HTR-8/SVneo (cell line): ENCODE results near the gene VSNL1.

Experiments used
- DNase-seq: peaks from one replicate; pipeline ENCODE4 v3.0.0; 2011; ENCODE audit warnings: low spot score, mixed read lengths; ENCODE audit not compliant: insufficient read length
- FAIRE-seq: peaks from 2 replicates; lab custom pipeline; 2011; peaks lifted over from hg19 to GRCh38; lab: Jason Lieb, UNC

The VSNL1 gene

DNA sequence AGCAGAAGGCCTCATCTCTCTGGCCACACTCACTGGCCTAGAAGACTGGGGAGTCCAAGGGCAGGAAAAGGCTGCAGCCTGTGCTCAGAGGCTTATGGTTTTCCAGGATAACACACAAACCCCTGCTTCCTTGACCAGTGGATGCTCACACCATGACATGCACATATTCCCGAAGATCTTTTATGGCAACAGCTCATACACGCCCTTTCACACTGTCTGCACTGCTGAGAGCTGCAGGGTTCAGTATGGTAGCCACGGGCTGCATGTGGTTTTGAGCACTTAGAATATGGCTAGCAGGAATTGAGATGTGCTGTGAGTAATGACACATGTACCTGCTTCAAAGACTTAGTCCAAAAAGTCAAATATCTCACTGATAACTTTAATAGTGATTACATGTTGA lies 95.8 kb downstream of the VSNL1 start:
- no peak for FAIRE-seq
- no peak for DNase-seq

- FAIRE-seq (no peak), DNase-seq (no peak)
Measured at GRCh38 chr2:17637131-17637906, 96.8 kb downstream of the VSNL1 start.

DNA sequence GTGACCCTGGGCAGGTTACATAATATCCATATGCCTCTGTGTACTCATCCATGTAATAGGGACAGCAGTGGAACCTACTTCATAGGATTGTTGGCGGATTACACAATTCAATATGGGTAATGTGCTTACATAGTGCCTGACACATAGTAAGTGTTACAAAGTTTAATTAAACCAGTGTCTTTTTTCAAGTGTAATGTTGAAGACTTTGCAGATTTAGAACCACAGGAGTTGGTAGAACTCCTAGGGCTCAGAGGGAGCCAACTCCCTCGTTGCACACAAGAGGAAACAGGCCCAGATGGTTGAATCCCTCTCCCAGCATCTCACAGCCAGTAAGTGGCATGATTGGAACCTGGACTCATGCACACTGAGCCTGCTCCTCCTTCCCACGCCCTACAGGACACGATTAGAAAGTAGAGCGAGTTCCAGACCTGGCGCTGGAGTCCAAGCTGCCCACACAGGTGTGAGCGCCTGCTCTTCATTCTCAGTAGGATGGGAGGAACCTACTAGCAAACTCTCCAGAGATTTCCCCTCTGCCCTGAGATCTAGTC lies 97.8 kb downstream of the VSNL1 start:
- DNase-seq (no peak), FAIRE-seq (no peak)

- no peak for DNase-seq
- FAIRE-seq = no peak
Measured at GRCh38 chr2:17640406-17640805, 99.9 kb downstream of the VSNL1 start.

DNA sequence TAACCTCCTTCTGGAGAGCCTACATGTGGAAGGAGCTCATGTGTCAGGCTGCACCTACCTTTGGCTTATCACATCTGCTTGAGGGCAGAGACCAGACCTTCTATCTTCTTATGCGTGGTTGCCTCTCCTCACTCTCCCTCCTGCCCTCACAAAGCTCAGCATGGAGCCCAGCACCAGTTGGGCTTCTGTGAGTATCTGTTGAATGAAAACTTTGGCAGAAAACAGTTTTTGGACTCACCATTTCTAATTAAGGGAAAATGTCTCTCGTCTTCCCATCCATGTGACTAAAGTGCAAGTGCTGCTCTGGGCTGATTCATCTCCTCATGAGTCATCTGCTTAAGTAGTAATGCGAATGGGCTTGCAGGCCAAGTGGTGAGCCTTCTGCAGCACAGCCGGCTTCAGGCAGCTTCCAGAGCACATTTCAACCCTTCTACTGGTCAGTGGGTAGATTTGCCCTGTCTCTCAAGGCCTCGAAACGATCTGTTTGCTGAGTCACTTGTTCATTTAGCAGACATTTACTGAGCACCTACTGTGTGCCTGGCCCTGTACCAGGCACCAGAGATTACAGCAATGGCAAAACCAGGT lies 102.6 kb downstream of the VSNL1 start:
- peak; percentile 83 for FAIRE-seq

DNA sequence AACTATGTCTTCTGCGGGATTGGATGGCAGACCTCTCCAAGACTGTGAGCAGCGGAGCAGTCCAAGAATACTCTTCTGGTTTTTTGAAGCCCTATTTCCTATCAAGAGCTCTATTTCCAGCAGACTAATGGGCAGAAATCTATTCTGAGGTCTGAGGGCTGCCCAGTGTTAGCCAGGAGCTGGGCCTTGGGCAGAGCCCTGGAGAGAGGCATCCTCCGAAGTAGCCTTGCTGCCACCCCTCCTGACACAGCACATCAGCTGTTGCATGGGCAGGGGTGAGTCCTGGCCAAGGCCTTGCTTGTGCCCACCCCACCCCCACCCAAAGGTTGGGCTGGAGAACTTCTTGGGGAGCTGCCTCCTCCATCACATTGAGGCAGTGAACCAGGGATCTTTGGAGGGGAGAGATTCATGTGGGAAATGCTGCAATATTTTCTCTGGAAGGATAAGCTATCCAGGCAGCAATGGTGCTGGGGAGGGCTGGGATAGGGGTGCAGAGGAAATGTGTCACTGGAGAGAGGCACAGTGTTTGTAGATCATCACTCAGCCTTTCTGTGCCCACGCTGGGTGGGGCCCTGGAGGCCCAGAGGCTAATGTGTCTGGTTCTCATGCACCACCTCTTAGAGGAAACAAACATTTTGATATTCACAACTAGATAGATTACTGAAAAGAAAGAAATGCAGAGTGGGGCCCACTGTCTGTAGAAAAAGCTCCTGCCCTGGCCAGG lies 104.7 kb downstream of the VSNL1 start:
- DNase-seq = no peak
- no peak for FAIRE-seq

More for the DNA sequence above, 102.6 kb downstream of the VSNL1 start:
- peak; percentile 75 for DNase-seq

DNA sequence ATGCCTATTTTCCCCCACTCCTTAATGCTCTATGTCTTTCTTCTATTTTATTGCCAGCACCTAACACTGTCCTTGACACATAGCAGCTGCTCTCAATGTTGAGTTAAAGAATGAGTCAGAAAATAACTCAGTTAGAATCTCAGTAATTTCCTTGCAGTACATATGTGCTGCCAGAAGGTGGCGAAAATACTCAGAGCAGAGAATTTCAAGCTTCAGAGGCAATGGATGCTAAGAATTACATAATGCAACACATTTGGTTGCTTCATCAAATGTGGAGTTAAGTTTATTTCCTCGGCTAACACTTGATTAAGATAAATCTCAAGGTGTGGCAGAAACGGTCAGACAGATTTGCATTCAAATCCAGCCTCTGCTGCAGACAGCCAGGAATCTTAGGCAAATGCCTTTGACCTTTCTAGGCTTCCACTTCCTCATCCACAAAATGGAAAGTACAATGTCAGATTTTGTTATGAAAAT lies 105.6 kb downstream of the VSNL1 start:
- FAIRE-seq = no peak

DNA sequence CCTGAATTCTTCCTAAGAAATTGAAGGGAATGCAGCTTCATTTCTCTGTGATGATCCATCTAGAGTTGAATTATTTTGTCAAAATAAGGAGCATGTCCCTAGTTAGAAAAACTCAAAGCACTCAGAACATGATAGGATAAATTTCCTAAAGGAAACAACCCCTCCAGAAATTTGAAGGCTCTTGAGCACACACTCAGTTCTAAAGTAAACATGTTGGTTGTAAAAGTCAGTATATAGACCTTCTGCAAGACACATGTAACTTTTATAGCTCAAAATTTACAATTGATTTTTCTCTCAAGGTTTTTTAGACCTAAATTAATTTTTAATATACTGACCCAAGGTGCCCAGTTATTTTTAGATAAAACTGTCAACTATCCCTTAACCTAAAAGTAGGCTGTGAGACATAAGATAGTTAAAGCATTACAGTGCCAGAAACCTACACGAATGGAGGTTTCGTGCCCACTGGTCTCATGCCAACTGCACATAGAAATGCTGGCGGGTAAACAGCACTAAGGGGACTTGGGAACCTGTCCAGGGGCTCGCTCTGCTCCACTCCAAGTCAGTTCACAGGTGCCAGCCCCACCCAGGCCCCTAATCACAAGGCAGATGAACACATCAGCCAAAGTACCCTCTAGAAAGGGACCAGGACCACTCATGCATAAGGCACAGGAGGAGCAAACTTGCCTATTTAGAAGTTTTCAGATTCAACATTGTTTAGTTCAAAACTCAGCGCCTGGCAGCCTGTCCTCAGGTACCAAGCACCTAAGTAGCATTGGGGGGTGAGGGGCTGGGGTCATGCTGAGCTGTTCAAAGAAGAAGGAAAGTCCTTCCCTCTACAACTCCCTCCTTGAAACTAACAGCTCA lies 106.6 kb downstream of the VSNL1 start:
- DNase-seq = no peak
- no peak for FAIRE-seq

More for the DNA sequence above, 105.6 kb downstream of the VSNL1 start:
- DNase-seq = peak; percentile 62

GRCh38 chr2:17648581-17648980 lies 108.1 kb downstream of the VSNL1 start:
- DNase-seq (no peak), FAIRE-seq (no peak)

DNA sequence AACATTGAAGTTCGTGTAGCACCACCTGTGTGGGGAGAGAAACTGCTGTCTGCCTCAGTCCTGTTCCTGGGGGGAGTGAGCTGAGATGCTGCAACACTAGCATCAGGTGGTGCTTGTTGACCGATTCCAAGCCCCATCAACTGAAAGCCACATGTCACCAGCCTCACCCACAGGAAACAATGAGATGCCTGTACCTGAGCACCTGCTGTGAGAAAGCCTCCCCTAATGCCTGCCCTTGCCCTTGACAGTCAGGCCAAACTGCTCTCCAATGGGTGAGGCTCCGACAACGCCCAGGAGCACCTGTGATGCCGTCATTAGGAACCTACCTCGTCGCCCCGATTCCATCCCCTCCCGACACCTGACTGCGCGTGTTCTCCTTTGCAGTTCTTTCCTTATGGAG lies 108.5 kb downstream of the VSNL1 start:
- DNase-seq = no peak
- FAIRE-seq = no peak

DNA sequence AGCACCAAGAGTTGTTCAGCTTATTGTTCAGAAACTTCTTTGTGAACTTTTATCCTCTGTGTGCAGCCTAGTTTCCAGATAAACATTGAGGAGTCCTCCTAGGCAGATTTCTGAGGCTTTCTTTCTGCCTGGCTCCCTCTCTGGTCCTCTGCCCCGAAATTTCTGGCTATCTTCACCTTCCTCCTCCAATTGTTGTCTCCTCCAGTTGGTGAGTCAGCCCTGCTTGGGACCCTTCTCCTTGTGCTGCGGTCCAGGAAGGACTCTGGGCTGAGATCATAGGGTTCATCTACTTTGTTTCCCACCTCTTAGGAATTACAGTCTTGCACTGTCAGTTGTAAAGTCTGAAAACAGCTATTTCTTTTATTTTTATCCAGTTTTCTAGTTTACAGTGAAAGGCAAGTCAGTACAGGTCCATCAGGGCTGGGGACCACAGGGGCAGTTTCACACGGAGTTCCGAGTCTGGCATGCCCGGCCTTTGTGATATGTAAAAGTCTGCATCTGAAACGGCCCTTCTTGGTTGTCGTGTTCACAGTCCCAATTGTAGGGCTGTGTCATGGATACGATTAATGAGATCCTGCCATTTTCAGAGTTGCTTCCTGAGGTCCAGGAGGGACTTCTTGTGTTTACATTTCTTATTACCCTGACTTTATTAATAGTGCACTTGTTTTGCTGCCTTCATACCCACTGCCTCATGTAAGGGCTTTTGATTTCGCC lies 112.3 kb downstream of the VSNL1 start:
- DNase-seq (no peak), FAIRE-seq (no peak)

- FAIRE-seq (no peak), DNase-seq (no peak)
Measured at GRCh38 chr2:17657759-17658158, 117.3 kb downstream of the VSNL1 start.

DNA sequence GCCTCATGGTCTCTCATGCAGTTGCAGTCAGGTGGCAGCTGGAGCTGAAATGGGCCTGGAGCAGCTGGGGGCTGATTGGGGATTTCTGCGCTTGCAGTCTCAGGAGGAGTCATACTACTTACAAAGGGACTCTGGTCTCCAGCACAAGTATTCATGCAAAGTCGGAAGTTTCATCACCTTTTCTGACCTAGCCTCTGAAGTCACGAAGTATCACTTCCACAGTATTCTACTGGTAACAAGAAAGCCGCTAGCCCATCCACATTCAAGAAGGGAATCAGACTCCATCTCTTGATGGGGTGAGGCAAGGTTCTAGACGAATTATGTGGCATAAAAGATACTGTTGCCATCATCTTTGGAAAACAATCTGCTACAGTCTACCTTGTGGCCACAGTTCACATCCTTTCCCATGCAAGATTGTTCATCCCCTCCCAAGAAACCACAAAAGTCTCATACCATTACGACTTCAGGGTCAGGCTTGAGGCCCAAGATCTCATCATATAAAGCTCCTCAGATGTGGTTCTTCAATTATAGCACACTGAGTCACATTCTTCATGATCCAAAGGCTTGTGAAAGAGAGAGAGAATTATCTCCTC lies 117.9 kb downstream of the VSNL1 start:
- FAIRE-seq (no peak), DNase-seq (no peak)

DNA sequence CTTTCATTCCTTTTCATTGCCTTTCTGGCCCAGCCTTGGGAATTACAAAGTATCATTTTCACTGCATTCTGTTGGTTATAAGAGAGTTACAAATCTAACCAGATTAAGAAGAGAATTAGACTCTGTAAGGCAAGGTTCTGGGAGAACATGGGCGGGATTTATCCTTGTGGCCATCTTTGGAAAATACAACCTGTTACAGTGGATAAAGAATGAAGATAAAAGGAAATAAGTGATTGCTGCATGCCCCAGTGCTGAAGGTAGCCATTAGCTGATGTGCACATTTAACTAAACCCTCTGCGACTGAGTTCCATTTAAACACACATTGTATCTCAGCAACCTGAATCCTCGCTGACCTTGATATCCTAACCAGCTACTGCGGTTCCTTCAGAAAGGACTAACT lies 119.7 kb downstream of the VSNL1 start:
- no peak for DNase-seq
- FAIRE-seq = no peak

- FAIRE-seq (no peak), DNase-seq (no peak)
Measured at GRCh38 chr2:17661460-17661859, 121.0 kb downstream of the VSNL1 start.

DNA sequence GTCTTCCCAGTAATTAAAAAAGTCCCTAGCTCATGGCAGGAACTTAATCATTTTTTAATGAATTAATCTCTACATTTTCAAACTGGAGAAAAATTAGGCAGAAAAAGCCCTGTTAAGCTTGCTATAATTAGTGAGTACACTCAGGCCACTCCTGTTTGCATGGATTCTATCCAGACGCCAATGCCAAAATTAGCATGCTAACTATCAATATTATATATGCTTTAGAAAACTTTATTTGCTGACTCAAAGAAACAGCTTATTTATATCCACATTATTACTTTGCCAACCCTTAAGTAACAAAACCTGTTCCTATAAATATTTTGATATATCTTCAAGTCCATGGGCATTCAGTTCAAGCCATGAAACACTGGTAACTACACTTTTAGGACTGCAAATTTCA lies 122.2 kb downstream of the VSNL1 start:
- FAIRE-seq (no peak), DNase-seq (no peak)

DNA sequence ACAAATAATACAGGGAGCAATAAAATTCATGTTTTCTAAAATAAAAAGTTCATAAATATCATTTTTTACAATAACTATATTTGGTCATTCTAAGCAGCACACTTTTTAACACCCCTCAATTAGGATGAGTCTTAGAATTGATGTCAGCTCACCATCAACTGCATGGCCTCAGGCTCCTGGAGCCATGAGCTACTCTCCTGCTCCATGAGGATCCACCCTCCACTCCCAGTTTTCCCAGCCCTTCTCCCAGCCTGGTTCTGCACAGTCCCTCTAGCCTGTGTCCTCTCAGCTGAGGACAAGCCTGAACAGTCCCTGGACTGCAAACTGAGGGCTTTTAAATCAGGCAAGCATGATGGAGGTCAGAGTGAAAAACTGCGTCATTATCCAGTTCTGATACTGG lies 124.0 kb downstream of the VSNL1 start:
- no peak for DNase-seq
- no peak for FAIRE-seq

GRCh38 chr2:17667898-17668297 lies 127.4 kb downstream of the VSNL1 start:
- DNase-seq = no peak
- FAIRE-seq = no peak
